ENCODE data around the gene LRTM1. TPM values are rescaled to one million over a fixed set of nuclear protein-coding genes. Genes with fewer than 3 reads are reported as not detected.

The LRTM1 gene
- polyA plus RNA-seq, 1 donor = 0.25 TPM

- Histone ChIP-seq H3K9me3 (ENCODE audit: control insufficient read depth, low read depth, low read length) (no peaks in the 10 kb centered on the region), H3K36me3 (ENCODE audit: control insufficient read depth, insufficient read depth, low read length) (no peaks in the 10 kb centered on the region), H3K4me1 (ENCODE audit: control insufficient read depth, insufficient read depth, low read length) (no peaks in the 10 kb centered on the region), H3K27me3 (ENCODE audit: control insufficient read depth, insufficient read depth, low read length) (no peaks in the 10 kb centered on the region), H3K27ac (ENCODE audit: low read length) (no peak overlapping the region), H3K4me3 (ENCODE audit: low read length) (no peak overlapping the region)
- no peak for DNase-seq
- no CpG with 5 or more reads among the region's 3 CpGs for WGBS (ENCODE audit: insufficient coverage, low lambda C conversion rate)
These were observed 30.7 kb downstream of the LRTM1 start for GRCh38 chr3:54897028-54897711.

GRCh38 chr3:54895613-54896012 is 32.2 kb downstream of the LRTM1 start:
- no peaks in the 10 kb centered on the region for H3K27me3 ChIP-seq (ENCODE audit: control insufficient read depth, insufficient read depth, low read length)
- peaks cover 3% of the 10 kb centered on the region for H3K4me1 ChIP-seq (ENCODE audit: control insufficient read depth, insufficient read depth, low read length)
- DNase-seq = no peak
- H3K9me3 ChIP-seq (ENCODE audit: control insufficient read depth, low read depth, low read length) = no peaks in the 10 kb centered on the region
- no peak overlapping the region for H3K4me3 ChIP-seq (ENCODE audit: low read length)
- WGBS (ENCODE audit: insufficient coverage, low lambda C conversion rate) = no CpG with 5 or more reads among the region's 4 CpGs
- H3K27ac ChIP-seq (ENCODE audit: low read length) = no peak overlapping the region
- no peaks in the 10 kb centered on the region for H3K36me3 ChIP-seq (ENCODE audit: control insufficient read depth, insufficient read depth, low read length)

GRCh38 chr3:54892168-54892567 is 35.7 kb downstream of the LRTM1 start:
- no peak for DNase-seq
- H3K36me3 ChIP-seq (ENCODE audit: control insufficient read depth, insufficient read depth, low read length) = no peaks in the 10 kb centered on the region
- H3K4me3 ChIP-seq (ENCODE audit: low read length) = no peak overlapping the region
- H3K4me1 ChIP-seq (ENCODE audit: control insufficient read depth, insufficient read depth, low read length) = peaks cover 3% of the 10 kb centered on the region
- H3K9me3 ChIP-seq (ENCODE audit: control insufficient read depth, low read depth, low read length) = no peaks in the 10 kb centered on the region
- no peaks in the 10 kb centered on the region for H3K27me3 ChIP-seq (ENCODE audit: control insufficient read depth, insufficient read depth, low read length)
- no CpG with 5 or more reads among the region's 2 CpGs for WGBS (ENCODE audit: insufficient coverage, low lambda C conversion rate)
- H3K27ac ChIP-seq (ENCODE audit: low read length) = no peak overlapping the region

GRCh38 chr3:54891540-54891897 is 36.3 kb downstream of the LRTM1 start:
- H3K4me1 ChIP-seq (ENCODE audit: control insufficient read depth, insufficient read depth, low read length) = peaks cover 3% of the 10 kb centered on the region
- H3K4me3 ChIP-seq (ENCODE audit: low read length) = no peak overlapping the region
- no peak overlapping the region for H3K27ac ChIP-seq (ENCODE audit: low read length)
- peak; percentile 64 to 75 for DNase-seq
- H3K36me3 ChIP-seq (ENCODE audit: control insufficient read depth, insufficient read depth, low read length) = no peaks in the 10 kb centered on the region
- WGBS (ENCODE audit: insufficient coverage, low lambda C conversion rate) = 60% methylated on average over 1 of the region's 5 CpGs
- no peaks in the 10 kb centered on the region for H3K9me3 ChIP-seq (ENCODE audit: control insufficient read depth, low read depth, low read length)
- H3K27me3 ChIP-seq (ENCODE audit: control insufficient read depth, insufficient read depth, low read length) = no peaks in the 10 kb centered on the region

- no peak for DNase-seq
- no peaks in the 10 kb centered on the region for H3K36me3 ChIP-seq (ENCODE audit: control insufficient read depth, insufficient read depth, low read length)
- H3K9me3 ChIP-seq (ENCODE audit: control insufficient read depth, low read depth, low read length) = no peaks in the 10 kb centered on the region
- H3K4me1 ChIP-seq (ENCODE audit: control insufficient read depth, insufficient read depth, low read length) = peaks cover 3% of the 10 kb centered on the region
- no peak overlapping the region for H3K27ac ChIP-seq (ENCODE audit: low read length)
- H3K4me3 ChIP-seq (ENCODE audit: low read length) = no peak overlapping the region
- WGBS (ENCODE audit: insufficient coverage, low lambda C conversion rate) = 85% methylated on average over 2 of the region's 3 CpGs
- no peaks in the 10 kb centered on the region for H3K27me3 ChIP-seq (ENCODE audit: control insufficient read depth, insufficient read depth, low read length)
These were observed 38.1 kb downstream of the LRTM1 start for GRCh38 chr3:54889731-54890130.

DNA sequence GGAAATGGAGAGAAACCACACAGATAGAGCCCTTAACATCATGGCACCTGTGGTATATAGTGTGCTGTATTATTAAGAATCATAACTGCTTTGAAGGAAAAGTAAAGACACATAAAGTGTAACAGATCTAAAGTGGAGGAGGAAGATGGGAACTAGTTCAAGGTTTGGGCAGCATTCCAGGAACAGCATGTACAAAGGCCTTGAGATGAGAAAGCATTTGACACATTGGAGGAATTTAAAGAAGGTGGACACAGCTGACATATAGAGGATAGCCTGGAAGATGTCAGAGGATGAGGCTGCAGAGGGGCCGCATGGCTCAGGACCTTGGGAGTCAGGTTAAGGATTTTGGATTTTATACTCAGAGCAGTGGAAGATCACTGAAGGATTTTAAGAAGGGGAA is 39.0 kb downstream of the LRTM1 start:
- Histone ChIP-seq H3K4me3 (ENCODE audit: low read length) (no peak overlapping the region), H3K9me3 (ENCODE audit: control insufficient read depth, low read depth, low read length) (no peaks in the 10 kb centered on the region), H3K27ac (ENCODE audit: low read length) (no peak overlapping the region), H3K36me3 (ENCODE audit: control insufficient read depth, insufficient read depth, low read length) (no peaks in the 10 kb centered on the region), H3K27me3 (ENCODE audit: control insufficient read depth, insufficient read depth, low read length) (no peaks in the 10 kb centered on the region), H3K4me1 (ENCODE audit: control insufficient read depth, insufficient read depth, low read length) (peaks cover 3% of the 10 kb centered on the region)
- WGBS (ENCODE audit: insufficient coverage, low lambda C conversion rate) = 80% methylated on average over 1 of the region's 1 CpG
- no peak for DNase-seq

GRCh38 chr3:54888162-54888561 is 39.7 kb downstream of the LRTM1 start:
- H3K4me1 ChIP-seq (ENCODE audit: control insufficient read depth, insufficient read depth, low read length) = peaks cover 3% of the 10 kb centered on the region
- H3K4me3 ChIP-seq (ENCODE audit: low read length) = no peak overlapping the region
- no CpG with 5 or more reads among the region's 9 CpGs for WGBS (ENCODE audit: insufficient coverage, low lambda C conversion rate)
- no peaks in the 10 kb centered on the region for H3K9me3 ChIP-seq (ENCODE audit: control insufficient read depth, low read depth, low read length)
- no peak for DNase-seq
- no peak overlapping the region for H3K27ac ChIP-seq (ENCODE audit: low read length)
- no peaks in the 10 kb centered on the region for H3K36me3 ChIP-seq (ENCODE audit: control insufficient read depth, insufficient read depth, low read length)
- no peaks in the 10 kb centered on the region for H3K27me3 ChIP-seq (ENCODE audit: control insufficient read depth, insufficient read depth, low read length)

DNA sequence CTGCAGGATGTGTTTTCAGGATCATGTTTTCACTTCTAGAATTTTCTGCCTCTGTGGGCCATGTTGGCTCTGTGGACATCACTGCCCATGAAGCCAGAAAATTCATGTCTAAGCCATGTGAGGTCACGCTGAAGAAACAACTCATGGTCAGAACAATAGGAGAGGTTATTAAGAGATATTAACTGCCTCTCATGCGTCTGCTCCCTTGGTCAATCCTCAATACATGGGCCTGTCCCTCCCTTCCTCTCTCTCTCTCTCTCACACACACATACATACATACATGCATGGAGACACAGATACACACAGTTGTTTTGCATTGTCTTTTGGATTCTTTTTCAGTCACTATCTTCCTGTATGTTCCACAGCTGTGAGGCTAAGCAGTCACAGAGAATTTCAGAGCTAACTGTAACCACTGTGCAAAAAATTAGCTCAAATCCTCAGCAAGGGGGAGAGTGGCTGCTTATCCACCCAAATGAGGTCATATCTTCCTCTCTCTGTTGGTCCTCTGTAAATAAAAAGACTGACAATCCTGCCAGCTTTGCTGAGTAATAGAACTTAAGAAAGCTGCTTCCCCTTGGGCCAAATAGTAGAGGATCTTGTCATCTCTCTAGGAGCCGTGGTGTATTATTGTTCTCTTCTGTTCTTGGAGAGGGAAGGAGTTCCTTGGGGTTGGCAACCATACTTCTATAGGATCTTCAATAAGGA is 45.6 kb downstream of the LRTM1 start:
- DNase-seq = peak in 1 of 2 donors; percentile 13
- Histone ChIP-seq H3K36me3 (ENCODE audit: control insufficient read depth, insufficient read depth, low read length) (no peaks in the 10 kb centered on the region), H3K4me3 (ENCODE audit: low read length) (no peak overlapping the region), H3K27ac (ENCODE audit: low read length) (no peak overlapping the region), H3K4me1 (ENCODE audit: control insufficient read depth, insufficient read depth, low read length) (no peaks in the 10 kb centered on the region), H3K9me3 (ENCODE audit: control insufficient read depth, low read depth, low read length) (no peaks in the 10 kb centered on the region), H3K27me3 (ENCODE audit: control insufficient read depth, insufficient read depth, low read length) (no peaks in the 10 kb centered on the region)
- WGBS (ENCODE audit: insufficient coverage, low lambda C conversion rate) = no CpG with 5 or more reads among the region's 3 CpGs

DNA sequence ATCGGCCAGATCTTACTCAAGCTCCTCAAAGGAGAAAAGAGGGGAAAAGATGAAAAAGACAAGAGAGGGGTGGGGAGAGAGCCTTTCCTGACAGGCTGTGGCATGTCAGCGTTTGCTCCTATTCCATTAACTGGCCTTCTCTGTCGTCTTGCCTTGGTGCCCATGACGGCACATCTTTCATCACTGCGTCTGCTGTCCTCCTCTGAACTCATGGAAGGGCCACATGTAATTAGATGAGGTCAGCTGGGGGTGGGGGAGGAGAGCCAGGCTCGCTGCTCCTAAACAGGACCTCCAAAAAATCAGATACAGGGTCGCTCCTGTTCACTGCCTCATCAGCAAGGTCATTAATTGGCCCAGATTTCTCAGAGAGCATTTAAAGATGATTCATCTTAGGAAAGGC is 49.7 kb downstream of the LRTM1 start:
- no peaks in the 10 kb centered on the region for H3K4me1 ChIP-seq (ENCODE audit: control insufficient read depth, insufficient read depth, low read length)
- no peaks in the 10 kb centered on the region for H3K9me3 ChIP-seq (ENCODE audit: control insufficient read depth, low read depth, low read length)
- H3K36me3 ChIP-seq (ENCODE audit: control insufficient read depth, insufficient read depth, low read length) = no peaks in the 10 kb centered on the region
- no peak for DNase-seq
- H3K4me3 ChIP-seq (ENCODE audit: low read length) = no peak overlapping the region
- WGBS (ENCODE audit: insufficient coverage, low lambda C conversion rate) = 100% methylated on average over 1 of the region's 7 CpGs
- no peak overlapping the region for H3K27ac ChIP-seq (ENCODE audit: low read length)
- H3K27me3 ChIP-seq (ENCODE audit: control insufficient read depth, insufficient read depth, low read length) = peaks cover 7% of the 10 kb centered on the region

DNA sequence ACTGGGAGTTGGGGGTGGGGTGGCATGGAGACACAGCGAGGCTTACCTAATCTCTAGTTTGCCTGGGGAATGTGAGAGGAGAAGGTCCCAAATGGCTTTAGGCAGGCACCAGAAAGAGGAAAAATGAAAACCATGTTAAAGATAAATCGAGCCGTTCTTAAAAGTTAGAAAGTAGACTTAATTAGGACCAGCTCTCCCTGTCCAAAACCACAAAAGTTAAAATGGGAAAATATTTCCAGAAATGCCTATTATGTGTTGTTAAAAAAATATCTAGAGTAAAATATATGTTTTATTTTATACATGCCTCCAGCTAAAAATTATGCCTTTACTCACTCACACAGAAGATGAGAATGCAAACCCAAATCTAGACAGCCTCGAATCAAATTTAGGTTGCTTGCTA is 50.1 kb downstream of the LRTM1 start:
- DNase-seq = no peak

GRCh38 chr3:54876694-54877093 is 51.2 kb downstream of the LRTM1 start:
- Histone ChIP-seq H3K4me3 (ENCODE audit: low read length) (no peak overlapping the region), H3K9me3 (ENCODE audit: control insufficient read depth, low read depth, low read length) (no peaks in the 10 kb centered on the region), H3K27me3 (ENCODE audit: control insufficient read depth, insufficient read depth, low read length) (peaks cover 7% of the 10 kb centered on the region), H3K4me1 (ENCODE audit: control insufficient read depth, insufficient read depth, low read length) (no peaks in the 10 kb centered on the region), H3K27ac (ENCODE audit: low read length) (no peak overlapping the region), H3K36me3 (ENCODE audit: control insufficient read depth, insufficient read depth, low read length) (no peaks in the 10 kb centered on the region)
- DNase-seq = no peak
- 77% methylated on average over 3 of the region's 5 CpGs for WGBS (ENCODE audit: insufficient coverage, low lambda C conversion rate)

More for the DNA sequence above, 50.1 kb downstream of the LRTM1 start:
- no peaks in the 10 kb centered on the region for H3K36me3 ChIP-seq (ENCODE audit: control insufficient read depth, insufficient read depth, low read length)
- H3K27me3 ChIP-seq (ENCODE audit: control insufficient read depth, insufficient read depth, low read length) = peaks cover 7% of the 10 kb centered on the region
- H3K27ac ChIP-seq (ENCODE audit: low read length) = no peak overlapping the region
- 100% methylated on average over 3 of the region's 4 CpGs for WGBS (ENCODE audit: insufficient coverage, low lambda C conversion rate)
- H3K4me1 ChIP-seq (ENCODE audit: control insufficient read depth, insufficient read depth, low read length) = no peaks in the 10 kb centered on the region
- H3K4me3 ChIP-seq (ENCODE audit: low read length) = no peak overlapping the region
- H3K9me3 ChIP-seq (ENCODE audit: control insufficient read depth, low read depth, low read length) = no peaks in the 10 kb centered on the region
